Nephron (organoid): ENCODE results near the gene NOTCH3.

Experiments used
- H3K27ac Mint-ChIP-seq, 3 experiments: 2 replicates each; pipeline ENCODE4 v1.8.0; 2020; ENCODE audit warnings: mixed read lengths in 3 of 3, mild to moderate bottlenecking in 2 of 3, moderate library complexity in 1 of 3
- H3K27me3 Mint-ChIP-seq: 2 replicates; pipeline ENCODE4 v1.8.0; 2021; ENCODE audit warnings: low read depth, mild to moderate bottlenecking, moderate library complexity, mixed read lengths
- H3K36me3 Mint-ChIP-seq: 2 replicates; pipeline ENCODE4 v1.8.0; 2020; ENCODE audit warnings: low read depth, mixed read lengths
- H3K4me1 Mint-ChIP-seq: 2 replicates; pipeline ENCODE4 v1.8.0; 2020; ENCODE audit warnings: mixed read lengths
- H3K4me3 Mint-ChIP-seq, 3 experiments: 2 replicates each; pipeline ENCODE4 v1.8.0; 2020; ENCODE audit warnings: mild to moderate bottlenecking in 3 of 3, mixed read lengths in 3 of 3, moderate library complexity in 2 of 3
- H3K9me3 Mint-ChIP-seq: 2 replicates; pipeline ENCODE4 v1.8.0; 2020; ENCODE audit warnings: mixed read lengths
- TF ChIP-seq, protein P1 (sequence below), 3 experiments: fragments of 200-600 bp; sonication (generic); IDR thresholded peaks; one replicate each; pipeline ENCODE4 v1.5.0; 2021; ENCODE audit warnings: antibody characterized with exemption in 3 of 3; ENCODE audit not compliant: unreplicated experiment in 3 of 3

The NOTCH3 gene

DNA sequence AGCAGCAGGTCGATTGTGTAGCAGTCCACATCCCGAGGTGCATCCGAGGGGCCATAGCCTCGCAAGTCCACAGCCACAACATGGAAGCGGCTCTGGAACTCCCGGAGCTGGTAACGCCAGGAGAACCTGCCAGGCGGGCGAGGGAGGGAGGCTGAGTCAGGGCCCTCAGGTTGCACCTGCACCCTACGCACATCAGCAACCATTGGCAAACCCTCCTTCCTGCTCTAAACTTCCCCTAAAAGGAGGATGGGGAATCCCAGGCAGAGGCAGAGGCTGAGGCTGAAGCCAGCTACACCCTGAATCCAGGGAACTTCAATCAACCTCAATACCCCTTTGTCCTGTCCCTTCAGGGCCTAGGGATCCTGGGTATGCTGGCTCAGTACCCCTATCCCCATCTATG lies 30.5 kb upstream of the NOTCH3 start:
- TF ChIP-seq, protein P1, sequence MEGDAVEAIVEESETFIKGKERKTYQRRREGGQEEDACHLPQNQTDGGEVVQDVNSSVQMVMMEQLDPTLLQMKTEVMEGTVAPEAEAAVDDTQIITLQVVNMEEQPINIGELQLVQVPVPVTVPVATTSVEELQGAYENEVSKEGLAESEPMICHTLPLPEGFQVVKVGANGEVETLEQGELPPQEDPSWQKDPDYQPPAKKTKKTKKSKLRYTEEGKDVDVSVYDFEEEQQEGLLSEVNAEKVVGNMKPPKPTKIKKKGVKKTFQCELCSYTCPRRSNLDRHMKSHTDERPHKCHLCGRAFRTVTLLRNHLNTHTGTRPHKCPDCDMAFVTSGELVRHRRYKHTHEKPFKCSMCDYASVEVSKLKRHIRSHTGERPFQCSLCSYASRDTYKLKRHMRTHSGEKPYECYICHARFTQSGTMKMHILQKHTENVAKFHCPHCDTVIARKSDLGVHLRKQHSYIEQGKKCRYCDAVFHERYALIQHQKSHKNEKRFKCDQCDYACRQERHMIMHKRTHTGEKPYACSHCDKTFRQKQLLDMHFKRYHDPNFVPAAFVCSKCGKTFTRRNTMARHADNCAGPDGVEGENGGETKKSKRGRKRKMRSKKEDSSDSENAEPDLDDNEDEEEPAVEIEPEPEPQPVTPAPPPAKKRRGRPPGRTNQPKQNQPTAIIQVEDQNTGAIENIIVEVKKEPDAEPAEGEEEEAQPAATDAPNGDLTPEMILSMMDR (IDR thresholded peaks at IDR 0.05; ENCODE audit: unreplicated experiment in 3 of 3) = no peak
- Mint-ChIP-seq H3K27ac (no peak overlapping the region), H3K9me3 (no peaks in the 10 kb centered on the region), H3K4me1 (peaks cover 5% of the 10 kb centered on the region), H3K4me3 (peak overlapping the region in 1 of 3 experiments; percentile 54), H3K36me3 (peaks cover 12% of the 10 kb centered on the region), H3K27me3 (peaks cover 22% of the 10 kb centered on the region)

GRCh38 chr19:15227261-15227660 lies 26.5 kb upstream of the NOTCH3 start:
- peak overlapping the region in 1 of 3 experiments; percentile 11 for H3K27ac Mint-ChIP-seq
- H3K27me3 Mint-ChIP-seq = peaks cover 13% of the 10 kb centered on the region
- H3K4me3 Mint-ChIP-seq = peak overlapping the region in 1 of 3 experiments; percentile 5
- H3K4me1 Mint-ChIP-seq = peaks cover 22% of the 10 kb centered on the region
- H3K36me3 Mint-ChIP-seq = no peaks in the 10 kb centered on the region
- TF ChIP-seq, protein P1 (IDR thresholded peaks at IDR 0.05; ENCODE audit: unreplicated experiment in 3 of 3) = no peak
- no peaks in the 10 kb centered on the region for H3K9me3 Mint-ChIP-seq

GRCh38 chr19:15225760-15226159 lies 25.0 kb upstream of the NOTCH3 start:
- H3K36me3 Mint-ChIP-seq = no peaks in the 10 kb centered on the region
- TF ChIP-seq, protein P1 (IDR thresholded peaks at IDR 0.05; ENCODE audit: unreplicated experiment in 3 of 3) = no peak
- no peaks in the 10 kb centered on the region for H3K9me3 Mint-ChIP-seq
- no peak overlapping the region for H3K27ac Mint-ChIP-seq
- H3K4me3 Mint-ChIP-seq = no peak overlapping the region
- peaks cover 3% of the 10 kb centered on the region for H3K27me3 Mint-ChIP-seq
- peaks cover 26% of the 10 kb centered on the region for H3K4me1 Mint-ChIP-seq

DNA sequence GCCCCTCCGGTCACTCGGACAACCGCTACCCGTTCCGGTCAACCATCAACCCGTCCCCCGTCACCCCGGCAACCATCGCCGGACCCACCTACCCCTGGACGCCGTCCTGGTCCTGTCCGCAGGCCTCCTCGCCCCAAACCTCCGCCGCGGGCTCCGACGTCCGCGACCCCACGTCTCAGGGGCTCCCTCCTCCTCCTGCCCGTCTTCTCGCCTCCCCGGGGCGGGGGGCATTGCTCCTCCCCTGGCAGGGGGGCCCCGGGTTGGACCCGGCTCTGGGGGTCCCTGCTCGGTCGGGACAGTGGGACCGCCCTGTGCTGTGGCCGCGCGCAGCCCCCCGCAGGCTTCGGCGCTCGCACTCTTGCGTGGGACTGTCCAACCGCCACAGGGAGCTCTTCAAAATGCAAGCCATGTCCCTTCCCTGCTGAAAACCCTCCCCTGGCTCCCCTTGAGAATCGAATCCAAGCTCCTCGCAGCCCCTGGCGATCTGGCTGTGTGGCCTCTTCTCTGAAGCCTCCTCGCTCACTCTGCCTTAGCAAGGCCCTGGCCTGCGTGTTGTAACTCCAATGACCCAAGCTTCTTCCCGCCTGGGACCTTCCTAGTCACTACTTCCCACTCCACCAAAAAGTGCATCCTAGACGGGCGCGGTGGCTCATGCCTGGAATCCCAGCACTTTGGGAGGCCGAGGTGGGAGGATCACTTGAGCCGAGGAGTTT lies 23.0 kb upstream of the NOTCH3 start:
- no peaks in the 10 kb centered on the region for H3K9me3 Mint-ChIP-seq
- H3K27ac Mint-ChIP-seq = peak overlapping the region; percentile 87 to 94 (median 93)
- H3K36me3 Mint-ChIP-seq = no peaks in the 10 kb centered on the region
- H3K4me1 Mint-ChIP-seq = peaks cover 30% of the 10 kb centered on the region
- no peaks in the 10 kb centered on the region for H3K27me3 Mint-ChIP-seq
- peak overlapping the region; percentile 92 to 95 (median 95) for H3K4me3 Mint-ChIP-seq
- TF ChIP-seq, protein P1 (IDR thresholded peaks at IDR 0.05; ENCODE audit: unreplicated experiment in 3 of 3) = no peak

DNA sequence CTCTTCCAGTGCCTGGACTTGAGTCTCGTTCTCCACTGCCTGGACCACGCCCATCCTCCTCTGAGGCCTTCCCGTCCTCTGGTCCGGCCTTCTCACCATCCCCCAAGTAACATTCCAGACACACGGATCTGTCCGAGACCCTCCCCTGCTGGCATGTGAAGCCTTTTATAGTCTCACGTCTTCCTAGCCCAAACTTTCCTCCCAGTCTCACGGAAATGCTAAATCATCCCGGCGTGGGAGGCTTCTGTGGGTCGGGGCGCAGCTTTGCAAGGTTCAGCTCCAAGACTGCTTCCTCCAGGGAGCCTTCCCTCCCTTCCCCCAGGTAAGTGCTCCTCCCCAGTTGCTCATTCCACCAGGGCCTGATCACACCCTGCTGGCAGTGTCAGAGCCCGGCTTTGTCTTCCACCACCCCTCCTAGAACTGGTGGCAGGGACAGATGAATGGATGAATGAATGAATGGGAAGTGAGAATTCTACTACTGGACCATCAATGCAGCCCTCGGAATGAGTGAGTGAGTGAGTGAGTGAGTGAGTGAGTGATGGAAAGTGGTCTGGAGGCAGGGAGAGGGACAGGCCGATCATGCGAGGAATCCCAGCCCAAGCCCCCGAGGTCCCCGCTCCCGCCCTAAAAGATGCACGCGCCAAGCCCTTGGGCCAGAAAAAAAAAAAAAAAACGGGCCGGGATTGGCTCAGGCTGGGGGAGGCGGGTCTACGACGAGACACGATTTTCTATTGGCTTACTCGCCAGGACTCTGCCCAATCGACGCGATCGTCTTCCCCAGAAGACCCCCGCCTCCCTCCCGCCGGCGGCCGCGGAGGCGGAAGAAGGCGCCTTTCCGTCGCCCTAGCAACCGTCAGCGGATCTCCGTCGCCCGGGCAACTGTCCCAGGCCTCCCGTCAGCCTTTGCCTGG lies 22.2 kb upstream of the NOTCH3 start:
- H3K36me3 Mint-ChIP-seq = no peaks in the 10 kb centered on the region
- peak overlapping the region; percentile 92 to 95 (median 95) for H3K4me3 Mint-ChIP-seq
- H3K4me1 Mint-ChIP-seq = peaks cover 30% of the 10 kb centered on the region
- H3K9me3 Mint-ChIP-seq = no peaks in the 10 kb centered on the region
- H3K27me3 Mint-ChIP-seq = no peaks in the 10 kb centered on the region
- peak overlapping the region; percentile 87 to 93 (median 92) for H3K27ac Mint-ChIP-seq
- TF ChIP-seq, protein P1 (IDR thresholded peaks at IDR 0.05; ENCODE audit: unreplicated experiment in 3 of 3) = no peak
